Liver (tissue), 3 donors: ENCODE measurements around the gene IPO8.

ENCODE experiments used
- JUND ChIP-seq, 2 donors: IDR thresholded peaks; 2 replicates each; pipeline ENCODE4 v1.6.1; 2016; ENCODE audit warnings: antibody characterized with exemption in 2 of 2
- NR2F2 ChIP-seq: IDR thresholded peaks from 2 replicates; pipeline ENCODE4 v1.6.1; 2016; ENCODE audit warnings: antibody characterized with exemption
- RAD21 ChIP-seq, 2 donors: IDR thresholded peaks; 2 replicates each; pipeline ENCODE4 v1.6.1; 2016; ENCODE audit warnings: antibody characterized with exemption in 2 of 2, mild to moderate bottlenecking in 2 of 2
- REST ChIP-seq: IDR thresholded peaks from 2 replicates; pipeline ENCODE4 v1.6.1; 2016; ENCODE audit warnings: antibody characterized with exemption, mild to moderate bottlenecking
- TF ChIP-seq, protein P1 (sequence below): fragments of 150-350 bp; IDR thresholded peaks from 2 replicates; pipeline ENCODE4 v1.5.1; 2017; ENCODE audit warnings: improper control_type of control experiment, low read depth, low read length; ENCODE audit not compliant: missing input control
- donor health status: healthy.
- donor health status: healthy.

DNA sequence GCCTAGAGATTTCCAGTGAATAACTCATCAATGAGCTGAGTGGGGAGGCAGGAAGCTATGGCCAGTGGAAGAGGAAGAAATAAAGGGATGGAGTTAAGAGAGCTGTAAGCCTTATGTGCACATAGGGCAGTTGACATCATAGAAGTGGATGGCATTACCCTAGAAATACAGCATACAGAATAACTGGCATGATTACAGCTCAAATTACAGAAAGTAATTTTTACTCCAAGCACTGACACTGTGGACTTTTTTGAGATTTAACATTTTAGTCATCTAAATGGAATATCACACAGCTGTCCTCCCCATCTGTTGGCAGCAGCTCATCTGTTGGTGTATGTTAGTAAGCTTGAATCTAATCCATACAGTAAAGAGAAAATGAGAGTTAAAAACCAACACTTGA, 5.4 kb upstream of the IPO8 start:
- TF ChIP-seq, protein P1, sequence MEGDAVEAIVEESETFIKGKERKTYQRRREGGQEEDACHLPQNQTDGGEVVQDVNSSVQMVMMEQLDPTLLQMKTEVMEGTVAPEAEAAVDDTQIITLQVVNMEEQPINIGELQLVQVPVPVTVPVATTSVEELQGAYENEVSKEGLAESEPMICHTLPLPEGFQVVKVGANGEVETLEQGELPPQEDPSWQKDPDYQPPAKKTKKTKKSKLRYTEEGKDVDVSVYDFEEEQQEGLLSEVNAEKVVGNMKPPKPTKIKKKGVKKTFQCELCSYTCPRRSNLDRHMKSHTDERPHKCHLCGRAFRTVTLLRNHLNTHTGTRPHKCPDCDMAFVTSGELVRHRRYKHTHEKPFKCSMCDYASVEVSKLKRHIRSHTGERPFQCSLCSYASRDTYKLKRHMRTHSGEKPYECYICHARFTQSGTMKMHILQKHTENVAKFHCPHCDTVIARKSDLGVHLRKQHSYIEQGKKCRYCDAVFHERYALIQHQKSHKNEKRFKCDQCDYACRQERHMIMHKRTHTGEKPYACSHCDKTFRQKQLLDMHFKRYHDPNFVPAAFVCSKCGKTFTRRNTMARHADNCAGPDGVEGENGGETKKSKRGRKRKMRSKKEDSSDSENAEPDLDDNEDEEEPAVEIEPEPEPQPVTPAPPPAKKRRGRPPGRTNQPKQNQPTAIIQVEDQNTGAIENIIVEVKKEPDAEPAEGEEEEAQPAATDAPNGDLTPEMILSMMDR = no peak
- no peak for TF ChIP-seq JUND (IDR thresholded peaks at IDR 0.05)
- TF ChIP-seq RAD21 (IDR thresholded peaks at IDR 0.05) = no peak
- no peak for TF ChIP-seq REST
- TF ChIP-seq NR2F2 = no peak
